GM23248 (cell line): ENCODE results near the gene MAP3K6.

Experiments
- EZH2 ChIP-seq: fragments of 200-600 bp; sonication (generic); IDR thresholded peaks from 2 replicates; pipeline ENCODE4 v1.6.1; 2018; ENCODE audit warnings: antibody characterized with exemption, mild to moderate bottlenecking; ENCODE audit not compliant: insufficient read depth, poor library complexity, severe bottlenecking
- EZH2phosphoT487 ChIP-seq: fragments of 200-600 bp; sonication (generic); IDR thresholded peaks from 2 replicates; pipeline ENCODE4 v1.6.1; 2018; ENCODE audit warnings: antibody characterized with exemption, moderate library complexity, mild to moderate bottlenecking, low read depth; ENCODE audit not compliant: insufficient read depth

- no peak for TF ChIP-seq EZH2phosphoT487
- TF ChIP-seq EZH2 = no peak
Observed at GRCh38 chr1:27338751-27339150, 28.0 kb downstream of the MAP3K6 start.
